K562 (cell line): ENCODE data around the gene IL23A. TPM values are rescaled to one million over a fixed set of nuclear protein-coding genes. Genes with fewer than 3 reads are reported as not detected.
A peak's percentile ranks its signal among the peaks of the same experiment; 100 is the strongest.

Experiments used
- ATF7 ChIP-seq: fragments of 450-650 bp; IDR thresholded peaks from 2 replicates; pipeline ENCODE4 v1.7.1; 2014; ENCODE audit warnings: mild to moderate bottlenecking, moderate library complexity
- BDP1 ChIP-seq: IDR thresholded peaks from 3 replicates; pipeline ENCODE4 v1.6.1; 2011; ENCODE audit not compliant: insufficient read length, insufficient read depth
- CBX1 ChIP-seq: sonication (generic); IDR thresholded peaks from 2 replicates; pipeline ENCODE4 v1.6.1; 2016; ENCODE audit warnings: antibody characterized with exemption, low read depth, mild to moderate bottlenecking
- CBX8 ChIP-seq: fragments of 200-600 bp; sonication (generic); IDR thresholded peaks from 2 replicates; pipeline ENCODE4 v1.6.1; 2012; ENCODE audit warnings: borderline replicate concordance, mixed run types, low read depth, mild to moderate bottlenecking, moderate library complexity, mixed read lengths, low read length, control low read depth, inconsistent platforms; ENCODE audit not compliant: poor library complexity, severe bottlenecking; ENCODE audit errors: extremely low read depth
- CEBPB ChIP-seq: fragments of 450-650 bp; IDR thresholded peaks from 2 replicates; pipeline ENCODE4 v1.6.1; 2016; ENCODE audit warnings: missing genetic modification characterization, missing compliant biosample characterization
- ETS1 ChIP-seq: conservative IDR thresholded peaks from 2 replicates; pipeline ENCODE4 v1.6.1; 2011; ENCODE audit warnings: low read depth, mild to moderate bottlenecking, low read length; ENCODE audit not compliant: control insufficient read depth
- ETS2 ChIP-seq: IDR thresholded peaks from 2 replicates; pipeline ENCODE4 v1.6.1; 2016; ENCODE audit warnings: borderline replicate concordance, missing genetic modification characterization, mild to moderate bottlenecking, moderate library complexity, missing compliant biosample characterization; ENCODE audit not compliant: poor library complexity, severe bottlenecking
- HBP1 ChIP-seq: fragments of 450-650 bp; formaldehyde crosslinking; IDR thresholded peaks from 2 replicates; pipeline ENCODE4 v1.4.0; 2022; ENCODE audit warnings: missing genetic modification characterization
- HDAC6 ChIP-seq: IDR thresholded peaks from 2 replicates; pipeline ENCODE4 v1.6.1; 2012; ENCODE audit warnings: low read depth, mild to moderate bottlenecking, control low read depth, inconsistent platforms, low read length, moderate library complexity
- ID3 ChIP-seq, 2 experiments: fragments of 250-450 bp in 1 of 2; fragments of 450-650 bp in 1 of 2; sonication (Bioruptor Pico) in 1 of 2; IDR thresholded peaks; 2 replicates each; pipeline versions ENCODE4 v1.6.1 to v1.8.0; 2016 to 2021; ENCODE audit warnings: mild to moderate bottlenecking in 2 of 2, moderate library complexity in 2 of 2, missing compliant biosample characterization in 1 of 2, missing genetic modification characterization in 1 of 2
- ILF3 ChIP-seq: fragments of 450-650 bp; IDR thresholded peaks from 2 replicates; pipeline ENCODE4 v1.6.1; 2018; ENCODE audit warnings: antibody characterized with exemption, mild to moderate bottlenecking, moderate library complexity, borderline replicate concordance
- MTA1 ChIP-seq: fragments of 450-650 bp; IDR thresholded peaks from 2 replicates; pipeline ENCODE4 v1.6.1; 2017; ENCODE audit warnings: borderline replicate concordance
- NCOR1 ChIP-seq: fragments of 450-650 bp; IDR thresholded peaks from 2 replicates; pipeline ENCODE4 v1.6.1; 2016; ENCODE audit warnings: mild to moderate bottlenecking, moderate library complexity
- PTBP1 ChIP-seq: fragments of 200-400 bp; formaldehyde crosslinking; IDR thresholded peaks from 2 replicates; pipeline ENCODE4 v1.6.1; 2017; ENCODE audit warnings: low read depth, low read length
- RB1 ChIP-seq: fragments of 450-650 bp; IDR thresholded peaks from 2 replicates; pipeline ENCODE4 v1.6.1; 2017; ENCODE audit warnings: low read depth, mild to moderate bottlenecking
- RFX1 ChIP-seq: fragments of 450-650 bp; IDR thresholded peaks from 2 replicates; pipeline ENCODE4 v1.6.1; 2016; ENCODE audit warnings: mild to moderate bottlenecking, moderate library complexity
- ZBED1 ChIP-seq: IDR thresholded peaks from 2 replicates; pipeline ENCODE4 v1.6.1; 2014
- ZBTB17 ChIP-seq: fragments of 450-650 bp; formaldehyde crosslinking; IDR thresholded peaks from 2 replicates; pipeline ENCODE4 v1.4.0; 2020; ENCODE audit warnings: mild to moderate bottlenecking
- ZNF133 ChIP-seq: fragments of 250-450 bp; sonication (Bioruptor Pico); IDR thresholded peaks from 2 replicates; pipeline ENCODE4 v1.4.0; 2020; ENCODE audit warnings: mild to moderate bottlenecking
- ZNF143 ChIP-seq: sonication (generic); formaldehyde crosslinking; IDR thresholded peaks from 2 replicates; pipeline ENCODE4 v1.9.0; 2022; ENCODE audit warnings: mild to moderate bottlenecking, missing genetic modification reagents
- ZNF175 ChIP-seq: fragments of 200-800 bp; sonication (Bioruptor generic); IDR thresholded peaks from 2 replicates; pipeline ENCODE4 v1.6.1; 2016; ENCODE audit warnings: low read depth, mild to moderate bottlenecking, missing genetic modification characterization, missing compliant biosample characterization
- ZNF232 ChIP-seq: sonication (generic); formaldehyde crosslinking; IDR thresholded peaks from 2 replicates; pipeline ENCODE4 v1.8.0; 2022; ENCODE audit warnings: mild to moderate bottlenecking, missing genetic modification reagents
- polyA plus RNA-seq, 8 experiments: library from polyadenylated mRNA; depleted of rRNA in 4 of 8; stranded (reverse) in 5 of 8; unstranded in 3 of 8; fragments of >200 nt; fragmentation: Nextera tagmentation in 2 of 8; fragmentation: Illumina TruSeq in 1 of 8; extraction: Ambion mirVana in 2 of 8; extraction: Trizol in 1 of 8; gene quantifications; 2 replicates each; pipeline versions ENCODE4 v1.2.1 to v1.2.3, GENCODE V29; 2011 to 2014; ENCODE audit warnings: inconsistent platforms in 1 of 8, missing spikeins in 1 of 8
- total RNA-seq, 7 experiments: library from RNA; depleted of rRNA in 6 of 7; stranded (reverse); fragments of >200 nt in 6 of 7; fragmentation: Illumina TruSeq in 2 of 7; extraction: Trizol in 2 of 7; gene quantifications; 2 replicates each; pipeline versions ENCODE4 v1.2.1 to v1.2.3, GENCODE V29; 2011 to 2021; ENCODE audit warnings: low replicate concordance in 1 of 7
- TF ChIP-seq, protein P1 (sequence below): sonication (generic); formaldehyde crosslinking; IDR thresholded peaks from 2 replicates; pipeline ENCODE4 v1.8.0; 2022; ENCODE audit warnings: mild to moderate bottlenecking, missing genetic modification reagents, borderline replicate concordance

Gene IL23A
- total and polyA plus RNA-seq, 9 of the 15 experiments (the other 6 are each of a cell fraction or from before 2014, with no cell fraction given): 4.4 to 37.2 (median 9.6) TPM

DNA sequence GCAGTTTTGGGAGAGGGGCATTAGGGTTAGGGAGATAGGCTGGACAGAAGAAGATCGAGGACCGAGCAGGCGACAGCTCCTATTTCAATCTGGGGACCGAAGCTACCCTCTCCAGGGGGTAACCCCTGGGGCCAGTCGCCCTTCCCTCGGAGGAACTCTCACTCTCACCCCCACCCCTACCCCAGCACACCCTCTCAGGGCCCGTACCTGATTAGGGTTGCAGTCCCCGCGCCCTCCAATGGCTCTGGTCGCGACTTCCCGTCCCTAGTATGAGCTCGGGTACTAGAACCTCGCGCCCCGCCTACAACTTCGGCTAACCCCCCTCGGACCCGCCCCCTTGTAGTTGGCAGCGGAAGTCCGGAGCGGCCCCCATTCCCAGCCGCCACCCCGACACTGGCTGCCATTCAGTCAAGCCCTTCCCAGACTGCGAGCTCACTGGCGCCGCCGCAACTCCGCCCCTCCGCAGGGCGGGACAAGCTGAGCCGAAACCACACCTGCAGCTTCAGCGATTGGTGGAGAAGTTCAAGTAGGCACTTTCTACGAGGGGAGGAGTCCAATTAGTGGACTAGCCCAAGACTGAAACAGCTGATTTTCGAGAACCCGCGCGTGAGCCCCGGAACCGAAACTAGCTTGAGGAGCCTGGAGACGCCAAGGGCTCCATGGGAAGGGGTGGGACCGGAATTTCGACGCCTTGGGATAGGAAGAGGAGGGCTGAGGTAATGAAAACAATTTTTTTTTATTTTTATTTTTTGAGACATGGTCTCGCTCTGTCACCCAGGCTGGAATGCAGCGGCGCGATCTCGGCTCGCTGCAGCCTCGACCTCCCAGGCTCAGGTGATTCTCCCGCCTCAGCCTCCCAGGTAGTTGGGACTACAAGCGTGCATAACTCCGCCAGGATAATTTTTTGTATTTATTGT, 21.4 kb downstream of the IL23A start, which contains the start of gene STAT2 (continued):
- TF ChIP-seq ETS2 (tag): no peak
- no peak for TF ChIP-seq BDP1
- TF ChIP-seq MTA1: 0 out of 2 replicates have a peak, but pooled peaks have one; percentile 13
- peak; percentile 98 for TF ChIP-seq ZBTB17 (CRISPR knock-in tag)
- no peak for TF ChIP-seq ZNF175 (CRISPR knock-in tag)
- no peak for TF ChIP-seq HBP1 (CRISPR knock-in tag)
- TF ChIP-seq, protein P1, sequence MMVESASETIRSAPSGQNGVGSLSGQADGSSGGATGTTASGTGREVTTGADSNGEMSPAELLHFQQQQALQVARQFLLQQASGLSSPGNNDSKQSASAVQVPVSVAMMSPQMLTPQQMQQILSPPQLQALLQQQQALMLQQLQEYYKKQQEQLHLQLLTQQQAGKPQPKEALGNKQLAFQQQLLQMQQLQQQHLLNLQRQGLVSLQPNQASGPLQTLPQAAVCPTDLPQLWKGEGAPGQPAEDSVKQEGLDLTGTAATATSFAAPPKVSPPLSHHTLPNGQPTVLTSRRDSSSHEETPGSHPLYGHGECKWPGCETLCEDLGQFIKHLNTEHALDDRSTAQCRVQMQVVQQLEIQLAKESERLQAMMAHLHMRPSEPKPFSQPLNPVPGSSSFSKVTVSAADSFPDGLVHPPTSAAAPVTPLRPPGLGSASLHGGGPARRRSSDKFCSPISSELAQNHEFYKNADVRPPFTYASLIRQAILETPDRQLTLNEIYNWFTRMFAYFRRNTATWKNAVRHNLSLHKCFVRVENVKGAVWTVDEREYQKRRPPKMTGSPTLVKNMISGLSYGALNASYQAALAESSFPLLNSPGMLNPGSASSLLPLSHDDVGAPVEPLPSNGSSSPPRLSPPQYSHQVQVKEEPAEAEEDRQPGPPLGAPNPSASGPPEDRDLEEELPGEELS (CRISPR knock-in tag): no peak
- TF ChIP-seq CBX1: 0 out of 2 replicates have a peak, but pooled peaks have one; percentile 19
- no peak for TF ChIP-seq CEBPB
- TF ChIP-seq ID3 (CRISPR knock-in tag; IDR thresholded peaks at IDR 0.05): no peak
- no peak for TF ChIP-seq ID3 (tag; IDR thresholded peaks at IDR 0.05)
- no peak for TF ChIP-seq RB1
- no peak for TF ChIP-seq PTBP1
- TF ChIP-seq CBX8: no peak
- no peak for TF ChIP-seq ZNF232
- no peak for TF ChIP-seq ZNF143 (CRISPR knock-in tag)
- no peak for TF ChIP-seq ILF3
- TF ChIP-seq ATF7: peak; percentile 93
- peak; percentile 66 for TF ChIP-seq ZBED1
- TF ChIP-seq RFX1: peak; percentile 42; the same call in 1 of the 2 replicates
- TF ChIP-seq ZNF133 (CRISPR knock-in tag): no peak
- TF ChIP-seq HDAC6: no peak
- no peak for TF ChIP-seq NCOR1
- TF ChIP-seq ETS1: peak; percentile 61
